Cardiac muscle cell (in vitro differentiated cells and primary cell): Measurements from ENCODE around the gene EXOC4. TPM values are rescaled to one million over a fixed set of nuclear protein-coding genes. Genes with fewer than 3 reads are reported as not detected.

Experiments used
- DNase-seq, 2 donors: peaks; one replicate each; pipeline versions ENCODE4 v3.0.0 to v3.0.0-alpha.2; 2010 to 2017; ENCODE audit warnings: low read depth in 1 of 2, low spot score in 1 of 2
- H3K27ac ChIP-seq: fragments of 200-600 bp; sonication (generic); 2 replicates; pipeline ENCODE4 v1.5.1; 2016
- H3K27me3 ChIP-seq: fragments of 200-600 bp; sonication (generic); 2 replicates; pipeline ENCODE4 v1.6.0; 2016; ENCODE audit warnings: control low read depth
- H3K36me3 ChIP-seq: fragments of 200-600 bp; sonication (generic); 2 replicates; pipeline ENCODE4 v1.5.1; 2016; ENCODE audit warnings: control low read depth
- H3K4me1 ChIP-seq: fragments of 200-600 bp; sonication (generic); 2 replicates; pipeline ENCODE4 v1.8.1; 2017; ENCODE audit warnings: low read depth, mild to moderate bottlenecking, mixed run types
- H3K4me3 ChIP-seq: fragments of 200-600 bp; sonication (generic); 2 replicates; pipeline ENCODE4 v1.5.1; 2016; ENCODE audit warnings: mild to moderate bottlenecking
- H3K9me3 ChIP-seq: fragments of 200-600 bp; sonication (generic); 2 replicates; pipeline ENCODE4 v1.5.1; 2017; ENCODE audit warnings: low read depth, mild to moderate bottlenecking, control low read depth
- polyA plus RNA-seq: library from polyadenylated mRNA; unstranded; fragments of >200 nt; fragmentation: Nextera tagmentation; extraction: Ambion mirVana; gene quantifications from 2 replicates; pipeline ENCODE4 v1.2.1, GENCODE V29; 2016
- total RNA-seq: library from RNA; depleted of rRNA; stranded (reverse); fragments of >200 nt; gene quantifications from 2 replicates; pipeline ENCODE4 v1.2.3, GENCODE V29; 2016
- TF ChIP-seq, protein P1 (sequence below): IDR thresholded peaks from 2 replicates; pipeline ENCODE4 v1.5.1; 2012; ENCODE audit warnings: low read depth, mild to moderate bottlenecking, low read length

Gene EXOC4
- total and polyA plus RNA-seq, 2 experiments from 2014 or later, result 33.6 to 46.0 TPM

DNA sequence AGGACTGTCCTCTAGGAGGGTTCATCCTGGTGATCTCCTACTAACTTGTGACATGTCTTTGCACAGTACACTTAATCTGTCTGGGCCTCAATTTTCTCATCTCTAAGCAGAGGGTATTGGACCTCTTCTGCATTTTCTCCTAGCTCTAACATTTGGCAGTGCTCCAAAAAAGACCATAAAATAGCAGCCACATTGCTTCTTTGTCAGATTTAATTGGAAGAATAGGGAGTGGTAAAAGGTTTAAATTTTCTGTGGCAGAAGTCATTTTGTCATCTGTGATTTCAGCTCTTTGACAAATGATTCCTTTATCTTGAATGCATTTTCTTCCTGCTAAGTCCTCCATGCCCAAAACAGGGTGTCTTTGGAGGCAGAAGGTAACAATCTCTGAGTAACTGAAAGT is 584.3 kb downstream of the EXOC4 start:
- no peak overlapping the region for H3K4me3 ChIP-seq
- H3K9me3 ChIP-seq, result no peaks in the 10 kb centered on the region
- TF ChIP-seq, protein P1, sequence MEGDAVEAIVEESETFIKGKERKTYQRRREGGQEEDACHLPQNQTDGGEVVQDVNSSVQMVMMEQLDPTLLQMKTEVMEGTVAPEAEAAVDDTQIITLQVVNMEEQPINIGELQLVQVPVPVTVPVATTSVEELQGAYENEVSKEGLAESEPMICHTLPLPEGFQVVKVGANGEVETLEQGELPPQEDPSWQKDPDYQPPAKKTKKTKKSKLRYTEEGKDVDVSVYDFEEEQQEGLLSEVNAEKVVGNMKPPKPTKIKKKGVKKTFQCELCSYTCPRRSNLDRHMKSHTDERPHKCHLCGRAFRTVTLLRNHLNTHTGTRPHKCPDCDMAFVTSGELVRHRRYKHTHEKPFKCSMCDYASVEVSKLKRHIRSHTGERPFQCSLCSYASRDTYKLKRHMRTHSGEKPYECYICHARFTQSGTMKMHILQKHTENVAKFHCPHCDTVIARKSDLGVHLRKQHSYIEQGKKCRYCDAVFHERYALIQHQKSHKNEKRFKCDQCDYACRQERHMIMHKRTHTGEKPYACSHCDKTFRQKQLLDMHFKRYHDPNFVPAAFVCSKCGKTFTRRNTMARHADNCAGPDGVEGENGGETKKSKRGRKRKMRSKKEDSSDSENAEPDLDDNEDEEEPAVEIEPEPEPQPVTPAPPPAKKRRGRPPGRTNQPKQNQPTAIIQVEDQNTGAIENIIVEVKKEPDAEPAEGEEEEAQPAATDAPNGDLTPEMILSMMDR, result no peak
- H3K4me1 ChIP-seq, result peaks cover 19% of the 10 kb centered on the region
- DNase-seq, result peak in 1 of 2 donors; percentile 23
- no peaks in the 10 kb centered on the region for H3K27me3 ChIP-seq
- no peaks in the 10 kb centered on the region for H3K36me3 ChIP-seq
- no peak overlapping the region for H3K27ac ChIP-seq

DNA sequence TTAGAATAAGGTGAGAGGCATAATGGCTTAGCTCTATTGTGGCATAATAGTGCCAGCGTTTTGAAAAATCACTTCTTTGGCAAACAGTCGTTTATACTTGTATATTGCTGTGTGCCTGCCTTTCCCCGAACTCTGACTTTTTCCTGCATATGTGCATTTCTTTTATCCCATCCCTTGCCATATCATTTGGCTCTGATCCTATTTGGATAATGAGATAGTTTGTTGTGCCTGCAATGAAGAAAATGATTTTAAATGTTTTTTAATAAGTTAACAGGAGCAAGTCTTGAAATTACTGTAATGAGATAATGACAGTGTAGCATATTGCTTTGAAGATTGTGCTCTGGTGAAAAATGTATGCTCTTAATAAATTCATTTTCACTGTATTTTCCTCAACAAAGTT is 586.2 kb downstream of the EXOC4 start:
- Histone ChIP-seq H3K36me3 (no peaks in the 10 kb centered on the region), H3K27me3 (no peaks in the 10 kb centered on the region), H3K4me3 (no peak overlapping the region), H3K4me1 (peaks cover 19% of the 10 kb centered on the region), H3K27ac (no peak overlapping the region), H3K9me3 (no peaks in the 10 kb centered on the region)
- no peak for DNase-seq
- TF ChIP-seq, protein P1, result no peak

DNA sequence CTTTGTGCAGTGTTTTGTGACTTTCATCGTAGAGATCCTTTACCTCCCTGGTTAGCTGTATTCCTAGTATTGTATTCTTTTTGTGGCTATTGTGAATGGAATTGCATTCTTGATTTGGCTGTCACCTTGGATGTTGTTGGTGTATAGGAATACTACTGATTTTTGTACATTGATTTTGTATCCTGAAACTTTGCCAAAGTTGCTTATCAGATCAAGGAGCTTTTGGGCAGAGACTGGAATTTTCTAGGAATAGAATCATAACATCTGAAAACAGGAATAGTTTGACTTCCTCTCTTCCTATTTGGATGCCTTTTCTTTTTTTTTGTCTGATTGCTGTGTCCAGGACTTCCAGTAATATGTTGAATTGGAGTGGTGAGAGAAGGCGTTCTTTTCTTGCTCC is 590.5 kb downstream of the EXOC4 start:
- Histone ChIP-seq H3K4me1 (no peaks in the 10 kb centered on the region), H3K4me3 (no peak overlapping the region), H3K36me3 (no peaks in the 10 kb centered on the region), H3K27ac (no peak overlapping the region), H3K27me3 (no peaks in the 10 kb centered on the region), H3K9me3 (no peaks in the 10 kb centered on the region)
- no peak for DNase-seq
- TF ChIP-seq, protein P1, result no peak

DNA sequence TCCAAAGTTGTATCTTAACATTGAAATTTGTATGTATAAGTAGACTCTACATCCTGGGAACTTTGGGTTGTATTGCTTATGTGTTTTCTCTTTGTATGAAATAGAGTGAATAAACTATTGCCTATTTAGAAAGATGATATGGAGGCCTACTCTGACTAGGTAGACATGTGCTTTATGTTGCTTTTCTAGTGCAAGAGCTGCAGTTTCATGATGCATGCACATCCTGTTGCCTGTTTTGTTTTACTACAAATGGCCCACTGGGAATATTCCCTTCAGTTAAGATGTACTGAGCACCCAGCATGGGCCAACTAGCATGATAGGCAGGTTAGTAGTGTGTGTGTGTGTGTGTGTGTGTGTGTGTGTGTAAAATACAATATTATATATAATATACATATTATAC is 592.1 kb downstream of the EXOC4 start:
- H3K36me3 ChIP-seq, result no peaks in the 10 kb centered on the region
- DNase-seq, result no peak
- H3K9me3 ChIP-seq, result no peaks in the 10 kb centered on the region
- H3K27me3 ChIP-seq, result no peaks in the 10 kb centered on the region
- no peak overlapping the region for H3K4me3 ChIP-seq
- no peak overlapping the region for H3K27ac ChIP-seq
- H3K4me1 ChIP-seq, result no peaks in the 10 kb centered on the region
- TF ChIP-seq, protein P1, result no peak

DNA sequence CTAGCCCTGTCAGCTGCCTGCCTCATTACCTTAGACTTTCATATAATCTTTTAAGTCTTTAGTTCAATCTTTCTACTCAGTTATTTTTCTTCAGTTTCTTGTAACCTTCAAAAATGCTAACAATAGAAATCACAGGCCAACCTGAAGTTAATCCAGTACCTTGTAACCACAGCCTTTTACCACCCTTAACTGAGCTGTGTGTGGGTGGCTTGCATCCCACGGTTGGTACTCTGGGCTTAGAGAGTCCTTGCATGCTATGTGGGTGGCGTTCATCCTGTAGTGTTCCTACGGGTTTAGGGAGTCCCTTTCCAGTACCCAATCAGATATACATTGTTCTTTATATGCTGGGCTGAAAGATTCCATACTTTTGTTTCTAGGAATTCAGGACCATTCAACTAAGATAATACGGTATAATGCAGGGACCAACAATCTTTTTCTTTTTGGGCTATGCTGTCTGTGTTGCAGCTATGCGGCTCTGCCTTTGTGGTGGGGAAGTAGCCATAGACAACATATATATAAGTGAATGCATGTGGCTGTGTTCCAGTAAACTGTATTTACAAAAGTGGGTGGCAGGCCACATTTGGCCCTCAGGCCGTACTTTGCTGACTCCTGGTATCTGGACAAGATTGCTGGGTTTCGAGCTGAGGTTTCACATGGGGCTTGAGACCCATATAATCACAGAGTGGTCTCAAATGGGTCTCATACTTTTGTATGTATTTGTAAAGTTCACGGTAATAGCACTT is 593.5 kb downstream of the EXOC4 start:
- TF ChIP-seq, protein P1, result no peak
- no peak overlapping the region for H3K4me3 ChIP-seq
- no peak for DNase-seq
- no peaks in the 10 kb centered on the region for H3K27me3 ChIP-seq
- no peaks in the 10 kb centered on the region for H3K4me1 ChIP-seq
- H3K27ac ChIP-seq, result no peak overlapping the region
- no peaks in the 10 kb centered on the region for H3K9me3 ChIP-seq
- H3K36me3 ChIP-seq, result no peaks in the 10 kb centered on the region
